Measurements from ENCODE around the gene CYGB.

CYGB gene

DNA sequence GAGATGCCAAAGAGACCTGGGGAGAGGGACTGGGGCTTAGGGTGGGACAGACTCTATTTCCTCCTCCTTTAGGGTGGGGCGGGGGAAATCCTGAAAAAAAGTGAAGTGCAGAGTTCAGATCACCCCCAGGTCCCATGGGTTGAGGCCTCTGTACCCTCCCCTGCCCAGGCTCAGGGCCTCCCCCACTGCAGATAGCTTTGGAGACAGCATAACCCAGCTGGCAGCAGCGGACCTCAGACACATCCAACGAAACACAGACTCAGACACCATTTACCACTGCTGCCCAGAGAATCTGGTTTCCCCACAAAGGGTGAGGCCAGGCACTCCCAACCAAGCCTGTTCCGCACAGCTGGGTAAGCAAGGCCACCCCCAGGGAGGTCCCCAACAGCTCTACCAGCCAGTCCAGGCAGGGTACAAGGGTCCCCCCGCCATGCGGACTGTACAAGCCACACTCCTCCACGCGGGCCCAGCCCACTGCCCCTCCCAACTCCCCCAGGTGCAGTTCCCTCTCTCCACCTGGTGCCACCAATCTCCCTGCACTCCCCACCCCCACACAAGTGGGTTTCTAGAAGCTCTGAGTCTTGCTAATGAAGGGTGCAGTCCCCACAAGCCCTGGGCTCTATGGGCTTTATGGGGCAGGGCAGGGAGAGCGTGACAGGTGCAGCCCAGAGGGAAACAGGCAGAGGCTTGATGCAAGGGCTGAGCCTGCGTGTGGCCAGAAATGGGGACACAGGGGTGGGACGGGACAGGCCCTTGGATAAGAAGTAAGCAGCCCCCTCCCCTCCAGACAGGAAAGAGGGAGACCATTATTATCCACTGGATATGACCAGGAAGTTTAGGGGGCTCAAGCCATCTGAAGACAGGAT is 45.2 kb downstream of the CYGB start:
- no peak for DNase-seq
- intact Hi-C loops (cut with DNase I): no loop called here

GRCh38 chr17:76491271-76492122 is 46.0 kb downstream of the CYGB start:
- intact Hi-C loops (cut with DNase I): no loop called here
- no peak for DNase-seq

DNA sequence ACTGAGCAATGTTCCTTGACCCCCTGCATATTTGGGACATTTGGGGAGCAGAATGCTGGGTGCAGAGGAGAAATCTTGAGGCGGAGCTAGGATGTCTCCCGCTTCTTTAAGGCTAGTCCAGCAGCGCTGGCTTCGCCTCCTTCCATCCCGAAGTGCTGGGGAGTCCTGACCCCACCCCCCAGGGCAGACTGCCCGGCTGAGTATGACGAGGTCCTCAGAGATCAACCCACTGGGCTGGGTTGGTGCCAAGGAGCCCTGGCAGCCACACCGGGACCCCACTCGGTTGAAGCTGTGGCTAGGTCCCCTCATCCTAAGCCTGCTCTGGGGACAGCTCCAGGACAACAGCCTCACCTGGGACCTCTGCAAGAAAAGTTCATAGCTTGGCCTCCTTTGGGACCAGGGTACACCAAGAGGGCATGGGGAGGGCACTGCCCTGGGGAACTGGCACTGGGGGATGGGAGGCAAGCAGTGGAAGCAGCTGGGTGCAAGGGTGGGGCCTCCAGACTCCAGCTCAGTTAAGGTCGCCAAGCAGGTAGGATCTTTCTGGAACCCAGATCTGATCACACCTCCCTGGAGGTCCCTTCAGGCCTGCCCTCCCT is 47.3 kb downstream of the CYGB start:
- intact Hi-C loops (cut with DNase I): no loop called here

GRCh38 chr17:76487451-76488192 is 49.9 kb downstream of the CYGB start:
- intact Hi-C loops (cut with DNase I): no loop called here
- DNase-seq: no peak

More for the DNA sequence above, 47.3 kb downstream of the CYGB start:
- no peak for DNase-seq

DNA sequence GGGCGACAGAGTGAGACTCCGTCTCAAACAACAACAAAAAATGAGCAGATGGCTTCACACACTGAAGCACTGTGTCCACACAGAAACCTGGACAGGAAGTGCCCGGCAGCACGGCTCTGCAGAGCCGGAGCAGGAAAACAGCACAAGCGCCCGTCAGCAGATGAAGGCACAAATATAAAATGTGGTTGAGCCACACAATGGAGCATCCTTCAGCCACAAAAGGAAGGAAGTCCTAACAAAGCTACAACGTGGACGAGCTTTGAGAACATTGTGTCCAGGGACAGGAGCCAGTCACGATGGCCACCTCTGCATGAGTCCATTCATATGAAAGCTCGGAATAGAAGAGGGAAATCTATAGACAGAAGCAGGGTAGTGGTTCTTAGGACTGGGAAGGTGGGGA is 51.9 kb downstream of the CYGB start:
- intact Hi-C loops (cut with DNase I): no loop called here
- DNase-seq: peak in 6 of 10 donors; percentile 40 to 72 (median 44)

- DNase-seq: no peak
- intact Hi-C loops (cut with DNase I): no loop called here
These were observed 53.2 kb downstream of the CYGB start for GRCh38 chr17:76484228-76484725.

DNA sequence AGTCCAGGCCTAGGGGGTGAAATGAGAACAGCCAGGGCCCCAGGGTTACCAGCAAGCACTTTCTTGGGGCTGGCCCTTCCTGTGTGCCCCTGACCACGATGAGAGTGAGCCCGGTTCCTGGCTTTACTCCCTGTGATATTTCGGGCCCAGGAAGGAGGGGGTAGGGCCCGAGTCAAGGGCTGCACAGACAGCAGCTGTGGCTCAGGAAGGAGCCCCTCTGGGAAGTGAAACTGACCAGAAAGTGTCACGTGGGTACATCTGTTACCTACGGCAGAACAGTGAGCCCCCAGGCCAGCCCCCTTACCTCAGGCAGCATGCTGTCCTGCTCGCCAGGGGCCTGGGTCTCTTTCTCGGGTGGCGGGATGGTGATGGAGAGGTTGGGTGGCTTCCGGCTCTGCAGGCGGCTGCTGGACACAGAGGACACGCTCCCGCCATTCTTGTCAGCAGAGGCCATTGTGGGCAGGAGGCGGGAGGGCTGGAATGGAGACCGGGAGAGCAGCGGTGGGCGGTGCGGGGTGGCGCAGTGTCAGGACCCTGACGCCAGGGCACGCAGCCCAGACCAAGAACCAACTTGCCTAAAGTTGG is 56.3 kb downstream of the CYGB start:
- peak in 2 of 10 donors; percentile 34 for DNase-seq
- intact Hi-C loops (cut with DNase I): no loop called here

GRCh38 chr17:76480632-76481031 is 56.9 kb downstream of the CYGB start:
- DNase-seq: no peak
- intact Hi-C loops (cut with DNase I): no loop called here

DNA sequence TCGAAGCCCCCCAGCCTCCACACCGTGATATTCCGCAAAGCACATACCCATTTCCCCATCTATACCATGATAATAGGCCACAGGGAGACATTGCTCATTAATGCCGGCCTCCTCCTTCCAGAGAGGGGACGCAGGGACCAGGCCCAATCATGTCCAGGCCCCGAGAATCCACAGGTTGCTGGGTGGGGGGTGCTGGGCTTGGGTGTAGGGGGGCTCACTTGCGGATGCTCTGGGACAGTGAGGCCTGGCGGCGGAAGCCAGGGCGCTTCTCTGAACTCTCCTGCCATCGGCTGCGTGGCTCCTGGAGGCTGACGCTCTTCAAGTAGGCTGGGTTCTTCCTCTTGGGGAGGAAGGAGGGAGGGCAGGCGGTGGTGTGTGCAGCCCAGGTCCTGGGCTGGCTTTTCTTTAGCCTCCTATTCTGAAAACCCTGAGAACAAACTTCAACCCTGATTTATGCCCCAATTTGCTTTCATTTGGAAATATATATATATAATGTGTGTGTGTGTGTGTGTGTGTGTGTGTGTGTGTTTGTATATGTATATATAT is 57.9 kb downstream of the CYGB start:
- no peak for DNase-seq
- intact Hi-C loops (cut with DNase I): no loop called here

- no peak for DNase-seq
- intact Hi-C loops (cut with DNase I): no loop called here
These were observed 58.6 kb downstream of the CYGB start for GRCh38 chr17:76478730-76479514.

- DNase-seq: no peak
- intact Hi-C loops (cut with DNase I): no loop called here
These were observed 59.4 kb downstream of the CYGB start for GRCh38 chr17:76478097-76478496.

DNA sequence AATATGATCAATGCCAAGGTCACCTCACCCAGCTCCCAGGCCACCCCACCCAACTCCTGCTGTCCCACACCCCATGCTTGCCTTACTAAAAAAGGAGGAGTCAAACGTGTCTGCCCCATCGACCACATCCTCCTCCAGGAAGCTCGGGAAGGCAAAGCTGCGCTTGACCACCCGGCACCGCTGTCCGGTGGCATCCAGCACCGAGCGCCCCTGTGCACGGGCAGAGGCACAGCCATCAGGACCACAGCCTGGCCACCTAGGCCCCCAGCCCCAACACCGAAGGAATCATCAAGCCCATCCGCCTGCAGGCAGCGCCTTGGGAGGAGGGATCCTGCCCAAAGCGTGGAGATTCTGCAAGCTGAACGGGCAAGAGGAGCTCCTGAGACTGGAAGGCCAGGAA is 59.9 kb downstream of the CYGB start:
- no peak for DNase-seq
- intact Hi-C loops (cut with DNase I): no loop called here
